Lower leg skin (tissue), 4 donors: ENCODE measurements around the gene ONECUT1. TPM values are rescaled to one million over a fixed set of nuclear protein-coding genes. Genes with fewer than 3 reads are reported as not detected.

Source experiments
- DNase-seq, 2 donors: peaks; one replicate each; pipeline ENCODE4 v3.0.0-alpha.2; 2019; ENCODE audit warnings: low spot score in 2 of 2
- H3K4me3 ChIP-seq: fragments of 200-600 bp; sonication (generic); 2 replicates; pipeline ENCODE4 v1.5.1; 2017; ENCODE audit warnings: mild to moderate bottlenecking, low read depth; ENCODE audit not compliant: poor library complexity, severe bottlenecking
- POLR2A ChIP-seq, 2 donors: fragments of 450-650 bp; IDR thresholded peaks; one replicate each; pipeline ENCODE4 v1.6.1; 2016 to 2017; ENCODE audit warnings: antibody characterized with exemption in 2 of 2, mild to moderate bottlenecking in 1 of 2, moderate library complexity in 1 of 2
- WGBS, 2 donors: methylation state at CpG; one replicate each; pipeline ENCODE4 v1.1.5; 2018; 5-methylcytosine and 5-hydroxymethylcytosine counted together
- intact Hi-C: fragments of 100-400 bp; cut with DNase I; formaldehyde crosslinking; loops from one replicate; pipeline ENCODE4 v1.15.0; 2023; ENCODE audit warnings: low total_unique reads
- total RNA-seq, 4 donors: library from RNA; depleted of rRNA; stranded (reverse); fragments of >200 nt; gene quantifications; one replicate each; pipeline ENCODE4 v1.1.0, GENCODE V29; 2016
- TF ChIP-seq, protein P1 (sequence below), 3 donors: fragments of 450-650 bp; IDR thresholded peaks; one replicate each; pipeline ENCODE4 v1.5.1; 2016; ENCODE audit warnings: antibody characterized with exemption in 3 of 3, mild to moderate bottlenecking in 3 of 3, moderate library complexity in 2 of 3

The ONECUT1 gene
- total RNA-seq, 4 donors from 2014 or later, result not detected

DNA sequence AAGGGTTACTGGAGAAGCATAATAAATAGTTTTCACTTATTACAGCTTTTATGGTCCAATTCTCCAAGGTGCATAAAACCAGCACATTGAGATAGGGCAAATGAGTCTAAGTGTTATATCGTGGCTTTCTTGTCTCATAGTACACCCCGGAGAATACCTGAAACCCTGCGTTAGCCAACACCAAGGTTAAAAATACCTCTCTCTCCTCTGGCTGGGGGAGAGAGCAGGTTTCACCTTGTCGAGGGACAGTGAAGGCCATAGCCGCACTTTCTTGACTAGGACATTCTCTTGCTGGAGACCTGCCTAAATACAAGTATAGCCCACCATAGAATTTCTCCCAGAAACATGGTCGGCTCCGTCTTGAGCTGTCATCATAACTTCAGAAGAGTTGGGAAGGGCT, 59.5 kb downstream of the ONECUT1 start:
- no peak for DNase-seq
- WGBS, 2 donors, result 81 to 88% methylated on average over 7 of the region's 7 CpGs
- TF ChIP-seq, protein P1, sequence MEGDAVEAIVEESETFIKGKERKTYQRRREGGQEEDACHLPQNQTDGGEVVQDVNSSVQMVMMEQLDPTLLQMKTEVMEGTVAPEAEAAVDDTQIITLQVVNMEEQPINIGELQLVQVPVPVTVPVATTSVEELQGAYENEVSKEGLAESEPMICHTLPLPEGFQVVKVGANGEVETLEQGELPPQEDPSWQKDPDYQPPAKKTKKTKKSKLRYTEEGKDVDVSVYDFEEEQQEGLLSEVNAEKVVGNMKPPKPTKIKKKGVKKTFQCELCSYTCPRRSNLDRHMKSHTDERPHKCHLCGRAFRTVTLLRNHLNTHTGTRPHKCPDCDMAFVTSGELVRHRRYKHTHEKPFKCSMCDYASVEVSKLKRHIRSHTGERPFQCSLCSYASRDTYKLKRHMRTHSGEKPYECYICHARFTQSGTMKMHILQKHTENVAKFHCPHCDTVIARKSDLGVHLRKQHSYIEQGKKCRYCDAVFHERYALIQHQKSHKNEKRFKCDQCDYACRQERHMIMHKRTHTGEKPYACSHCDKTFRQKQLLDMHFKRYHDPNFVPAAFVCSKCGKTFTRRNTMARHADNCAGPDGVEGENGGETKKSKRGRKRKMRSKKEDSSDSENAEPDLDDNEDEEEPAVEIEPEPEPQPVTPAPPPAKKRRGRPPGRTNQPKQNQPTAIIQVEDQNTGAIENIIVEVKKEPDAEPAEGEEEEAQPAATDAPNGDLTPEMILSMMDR (IDR thresholded peaks at IDR 0.05), result no peak
- intact Hi-C loops, result loop anchor here (10.0 kb wide), 2 partner anchors 396 to 476 kb away; no protein-coding TSS in a partner anchor
- H3K4me3 ChIP-seq, result no peak overlapping the region

DNA sequence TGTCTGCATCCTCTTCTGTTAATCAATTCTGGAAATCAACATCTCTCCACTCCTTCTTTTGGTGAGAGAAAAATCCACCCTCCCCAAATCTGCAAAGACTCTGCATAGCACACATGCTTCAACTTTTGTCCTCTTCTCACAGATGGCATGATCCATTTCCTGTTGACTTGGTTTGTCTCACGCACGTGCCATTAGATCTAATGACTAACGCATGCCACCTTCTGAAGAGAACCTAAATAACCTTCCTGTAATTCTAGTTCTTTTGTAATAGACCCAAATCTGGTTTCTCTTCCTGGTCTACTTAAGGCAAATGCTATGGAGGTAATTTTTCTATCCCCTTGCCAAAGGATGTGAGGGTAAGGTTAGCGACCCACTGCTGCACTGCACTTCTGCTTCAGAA, 60.0 kb downstream of the ONECUT1 start:
- WGBS, 2 donors, result 36 to 46% methylated on average over 4 of the region's 4 CpGs
- no peak for TF ChIP-seq POLR2A (IDR thresholded peaks at IDR 0.05)
- TF ChIP-seq, protein P1 (IDR thresholded peaks at IDR 0.05), result no peak
- peak in 1 of 2 donors; percentile 40 for DNase-seq
- intact Hi-C loops, result loop anchor here (10.0 kb wide), 2 partner anchors 395 to 475 kb away; no protein-coding TSS in a partner anchor
- H3K4me3 ChIP-seq, result no peak overlapping the region

DNA sequence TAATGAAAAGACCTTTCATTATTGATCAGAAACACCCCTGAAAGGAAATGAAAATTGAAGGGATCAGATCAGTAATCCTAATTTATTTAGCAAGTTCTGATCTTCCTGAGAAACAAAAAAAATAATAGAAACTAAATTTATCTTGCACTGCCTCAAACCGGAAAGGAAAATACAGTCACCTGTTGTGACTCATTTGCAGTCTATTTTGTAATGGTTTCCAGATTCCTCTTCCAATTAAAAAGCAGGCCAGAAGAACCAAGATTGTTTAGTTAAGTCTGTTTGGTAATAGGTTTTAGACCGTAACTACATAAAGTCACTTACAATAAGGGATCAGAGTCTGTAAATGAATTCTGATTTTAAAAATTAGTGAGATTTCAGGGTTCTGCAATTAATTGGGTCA, 61.2 kb downstream of the ONECUT1 start:
- 21 to 22% methylated on average over 2 of the region's 2 CpGs for WGBS, 2 donors
- no peak for DNase-seq
- H3K4me3 ChIP-seq, result no peak overlapping the region
- intact Hi-C loops, result no loop called here
- TF ChIP-seq, protein P1 (IDR thresholded peaks at IDR 0.05), result no peak
- no peak for TF ChIP-seq POLR2A (IDR thresholded peaks at IDR 0.05)

DNA sequence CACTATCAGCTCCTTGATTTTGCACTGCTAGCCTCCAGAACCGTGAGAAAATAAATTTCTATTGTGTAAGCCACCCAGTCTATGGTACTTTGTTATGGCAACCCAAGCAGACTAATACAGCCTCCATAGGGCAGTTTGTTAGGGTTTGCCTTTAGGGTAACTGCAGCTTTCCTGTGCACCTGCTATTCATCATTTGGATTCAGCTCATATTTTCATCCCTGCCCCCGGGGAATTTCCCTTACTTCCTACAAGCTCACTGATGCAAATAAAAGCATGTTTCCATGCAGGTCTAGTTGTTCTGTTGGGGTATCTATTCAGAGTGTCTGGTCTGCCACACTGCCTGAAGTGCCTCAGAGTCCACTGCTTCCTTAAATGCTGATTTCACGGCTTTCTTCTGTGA, 62.3 kb downstream of the ONECUT1 start:
- intact Hi-C loops, result no loop called here
- WGBS, 2 donors, result 67 to 77% methylated on average over 3 of the region's 3 CpGs
- no peak for TF ChIP-seq POLR2A (IDR thresholded peaks at IDR 0.05)
- TF ChIP-seq, protein P1 (IDR thresholded peaks at IDR 0.05), result no peak
- H3K4me3 ChIP-seq, result no peak overlapping the region
- no peak for DNase-seq

DNA sequence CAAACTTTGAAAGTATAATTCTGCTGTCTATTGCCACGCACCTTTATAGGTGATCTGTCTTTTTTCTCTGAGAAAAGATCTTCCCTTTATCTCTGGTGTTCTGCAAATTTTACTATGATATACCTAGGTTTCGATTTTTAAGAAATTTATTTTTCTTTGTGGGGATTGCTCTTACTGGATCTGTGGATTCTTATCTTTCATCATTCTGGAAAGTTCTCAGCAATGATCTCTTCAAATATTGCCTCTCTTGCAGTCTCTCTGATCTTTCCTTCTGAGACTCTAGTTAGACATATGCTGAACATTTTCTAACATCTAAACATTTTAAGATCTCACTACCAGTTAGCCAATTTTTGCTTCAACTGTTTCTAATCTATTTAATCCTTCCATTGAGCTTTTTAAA, 63.9 kb downstream of the ONECUT1 start:
- no peak for DNase-seq
- no peak overlapping the region for H3K4me3 ChIP-seq
- 92 to 95% methylated on average over 2 of the region's 2 CpGs for WGBS, 2 donors
- TF ChIP-seq POLR2A (IDR thresholded peaks at IDR 0.05), result no peak
- TF ChIP-seq, protein P1 (IDR thresholded peaks at IDR 0.05), result no peak
- intact Hi-C loops, result no loop called here

DNA sequence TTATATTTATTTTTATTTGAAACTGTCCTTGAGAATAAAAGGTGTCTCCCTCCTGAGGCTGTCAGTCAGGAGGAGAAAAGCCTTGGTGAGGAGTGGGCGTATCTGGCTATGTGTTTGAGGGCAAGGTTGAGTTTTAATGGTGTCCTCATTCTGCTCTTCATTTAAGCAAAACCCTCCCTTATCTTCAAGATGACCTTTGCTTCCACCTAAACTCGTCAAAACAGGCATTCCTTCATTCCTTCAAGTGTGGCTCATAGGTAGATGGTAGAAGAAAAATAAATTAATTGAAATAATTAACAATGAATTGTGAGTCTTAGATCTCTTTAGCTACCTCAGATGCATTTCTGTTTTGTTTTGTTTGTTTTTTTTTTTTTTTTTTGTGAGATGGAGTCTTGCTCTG, 71.6 kb downstream of the ONECUT1 start:
- no peak for DNase-seq
- TF ChIP-seq POLR2A (IDR thresholded peaks at IDR 0.05), result no peak
- TF ChIP-seq, protein P1 (IDR thresholded peaks at IDR 0.05), result no peak
- no peak overlapping the region for H3K4me3 ChIP-seq
- 70 to 73% methylated on average over 2 of the region's 2 CpGs for WGBS, 2 donors
- intact Hi-C loops, result no loop called here
